Heart left ventricle (tissue), 13 donors: ENCODE results near the gene HADHB.

Source experiments
- CTCF ChIP-seq, 12 donors: fragments of 200-600 bp; sonication (generic) in 4 of 12; IDR thresholded peaks; one replicate each; pipeline versions ENCODE4 v1.5.0 to v1.8.0; 2018 to 2022; ENCODE audit warnings: antibody characterized with exemption in 12 of 12, mild to moderate bottlenecking in 5 of 12
- POLR2A ChIP-seq, 2 donors: fragments of 450-650 bp; IDR thresholded peaks; one replicate each; pipeline ENCODE4 v1.6.1; 2017; ENCODE audit warnings: antibody characterized with exemption in 2 of 2, mild to moderate bottlenecking in 2 of 2, moderate library complexity in 2 of 2
- donor health status: ischemic (EF 13 %, LVEDD 7.1; RV severe dilation, severe dysfunction).
- donor health status: DM: no; HTN: yes; CAD: no.
- donor health status: DM: no; HTN: no; CAD: no.
- donor health status: ischemic (EF 25% LVEDD 6.9; RV normal size, moderate dysfunction).
- donor health status: ischemic (EF 25% LVEDD 5.7; RV mildly dilated, moderate dysfunction).
- donor health status: ischemic (EF 35%, LVEDD 5.7; RV mildly dilated, moderate dysfunction).
- donor health status: nonischemic (EF 11% LVEDD 7.7; RV severe dilation, severe dysfunction).
- donor health status: DM: yes; HTN: yes; CAD: no.
- donor health status: PGD.
- donor health status: ischemic (EF 29% LVEDD 5.4; RV normal size, mild dysfunction).
- donor health status: nonischemic (EF 23%, LVEDD 6.1; RV moderate dilation, normal function).

GRCh38 chr2:26285931-26286330 is 41.2 kb downstream of the HADHB start:
- TF ChIP-seq CTCF (IDR thresholded peaks at IDR 0.05) (no peak), POLR2A (IDR thresholded peaks at IDR 0.05) (no peak)
